Right atrium auricular region (tissue), 2 donors: ENCODE results near the gene NDC80. TPM values are rescaled to one million over a fixed set of nuclear protein-coding genes. Genes with fewer than 3 reads are reported as not detected.

Experiments
- DNase-seq: peaks from one replicate; pipeline ENCODE4 v3.0.0-alpha.2; 2019; ENCODE audit warnings: low spot score
- H3K27ac ChIP-seq, 2 donors: fragments of 200-600 bp; sonication (generic); 1 replicate in 1 of 2; 2 replicates in 1 of 2; pipeline ENCODE4 v1.5.1; 2016 to 2019
- H3K27me3 ChIP-seq, 2 donors: fragments of 200-600 bp; sonication (generic); one replicate each; pipeline versions ENCODE4 v1.5.1 to v1.6.0; 2017 to 2019
- H3K36me3 ChIP-seq: fragments of 200-600 bp; sonication (generic); one replicate; pipeline ENCODE4 v1.5.1; 2016
- H3K4me1 ChIP-seq, 2 donors: fragments of 200-600 bp; sonication (generic); one replicate each; pipeline versions ENCODE4 v1.5.1 to v1.6.0; 2017 to 2019
- H3K4me3 ChIP-seq, 2 donors: fragments of 200-600 bp; sonication (generic); 1 replicate in 1 of 2; 2 replicates in 1 of 2; pipeline ENCODE4 v1.5.1; 2017 to 2019; ENCODE audit warnings: mild to moderate bottlenecking in 1 of 2, moderate library complexity in 1 of 2
- H3K9me3 ChIP-seq, 2 donors: fragments of 200-600 bp; sonication (generic); one replicate each; pipeline ENCODE4 v1.5.1; 2019
- CTCF ChIP-seq, 2 donors: fragments of 200-600 bp; sonication (generic); IDR thresholded peaks; one replicate each; pipeline ENCODE4 v1.5.1; 2019; ENCODE audit warnings: antibody characterized with exemption in 2 of 2
- total RNA-seq, 2 donors: library from RNA; depleted of rRNA; stranded (reverse); fragments of >200 nt; gene quantifications; one replicate each; pipeline ENCODE4 v1.1.0, GENCODE V29; 2016

The NDC80 gene
- total RNA-seq, 2 donors from 2014 or later, result 0.74 TPM; not detected in 1

- no peaks in the 10 kb centered on the region for H3K9me3 ChIP-seq
Observed at GRCh38 chr18:2610549-2610948, 39.2 kb downstream of the NDC80 start.

DNA sequence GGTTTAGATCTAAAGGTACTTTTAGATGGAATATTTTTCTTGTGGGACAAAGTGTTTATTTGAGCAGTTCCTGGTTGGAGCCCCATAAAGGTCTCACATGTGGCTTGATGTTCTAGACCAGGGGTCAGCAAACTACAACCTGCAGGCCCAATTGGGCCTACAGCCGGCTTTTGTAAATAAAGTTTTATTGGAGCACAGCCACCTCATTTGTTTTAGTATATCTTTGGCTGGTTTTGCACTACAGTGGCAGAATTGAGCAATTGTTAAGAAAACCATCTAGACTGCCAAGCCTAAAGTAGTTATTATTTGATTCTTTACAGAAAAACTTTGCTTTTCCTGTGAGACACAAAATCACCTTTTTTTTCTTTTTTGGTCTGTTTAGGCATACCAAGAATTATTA is 41.6 kb downstream of the NDC80 start:
- H3K27me3 ChIP-seq, result no peaks in the 10 kb centered on the region
- TF ChIP-seq CTCF (IDR thresholded peaks at IDR 0.05), result no peak
- DNase-seq, result no peak
- no peaks in the 10 kb centered on the region for H3K4me1 ChIP-seq
- no peaks in the 10 kb centered on the region for H3K9me3 ChIP-seq
- no peak overlapping the region for H3K27ac ChIP-seq
- H3K36me3 ChIP-seq, result no peaks in the 10 kb centered on the region
- no peak overlapping the region for H3K4me3 ChIP-seq

More at GRCh38 chr18:2610549-2610948, 39.2 kb downstream of the NDC80 start:
- TF ChIP-seq CTCF (IDR thresholded peaks at IDR 0.05), result no peak
- H3K27ac ChIP-seq, result no peak overlapping the region
- H3K4me1 ChIP-seq, result no peaks in the 10 kb centered on the region
- H3K27me3 ChIP-seq, result no peaks in the 10 kb centered on the region
- H3K4me3 ChIP-seq, result no peak overlapping the region
- H3K36me3 ChIP-seq, result no peaks in the 10 kb centered on the region
- no peak for DNase-seq

DNA sequence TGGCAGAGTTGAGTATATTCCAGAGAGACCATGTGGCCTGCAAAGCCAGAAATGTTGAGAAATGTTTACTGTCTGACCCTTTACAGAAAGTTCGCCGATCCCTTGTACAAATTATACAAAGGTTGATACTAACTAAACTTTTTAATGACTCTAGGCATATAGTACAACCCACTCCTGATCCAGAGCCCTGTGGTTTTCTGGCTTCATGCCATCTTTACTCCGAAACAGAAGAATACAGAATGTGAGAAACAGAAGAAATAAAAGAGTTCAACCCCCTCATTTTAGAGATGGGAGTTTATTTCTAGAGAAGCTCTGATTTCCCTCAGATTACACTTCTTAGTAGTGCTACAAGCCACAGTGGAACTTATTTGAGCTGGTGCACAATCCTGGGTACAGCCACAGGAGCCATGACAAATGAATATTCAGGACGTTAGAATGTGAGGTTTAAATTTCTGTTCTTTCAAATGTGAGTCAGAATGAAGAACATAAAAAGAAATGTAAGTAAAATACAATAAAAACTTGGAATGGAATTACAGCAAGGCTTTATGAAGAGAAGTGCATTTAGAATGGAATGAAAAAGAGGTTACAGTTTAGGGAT is 46.1 kb downstream of the NDC80 start:
- DNase-seq, result no peak
- Histone ChIP-seq H3K9me3 (no peaks in the 10 kb centered on the region), H3K4me3 (no peak overlapping the region), H3K27me3 (no peaks in the 10 kb centered on the region), H3K4me1 (no peaks in the 10 kb centered on the region), H3K27ac (no peak overlapping the region), H3K36me3 (no peaks in the 10 kb centered on the region)
- no peak for TF ChIP-seq CTCF (IDR thresholded peaks at IDR 0.05)

GRCh38 chr18:2618009-2618408 is 46.7 kb downstream of the NDC80 start:
- H3K9me3 ChIP-seq, result no peaks in the 10 kb centered on the region
- no peak for TF ChIP-seq CTCF (IDR thresholded peaks at IDR 0.05)
- H3K27me3 ChIP-seq, result no peaks in the 10 kb centered on the region
- DNase-seq, result no peak
- no peaks in the 10 kb centered on the region for H3K4me1 ChIP-seq
- H3K36me3 ChIP-seq, result no peaks in the 10 kb centered on the region
- H3K27ac ChIP-seq, result no peak overlapping the region
- no peak overlapping the region for H3K4me3 ChIP-seq

DNA sequence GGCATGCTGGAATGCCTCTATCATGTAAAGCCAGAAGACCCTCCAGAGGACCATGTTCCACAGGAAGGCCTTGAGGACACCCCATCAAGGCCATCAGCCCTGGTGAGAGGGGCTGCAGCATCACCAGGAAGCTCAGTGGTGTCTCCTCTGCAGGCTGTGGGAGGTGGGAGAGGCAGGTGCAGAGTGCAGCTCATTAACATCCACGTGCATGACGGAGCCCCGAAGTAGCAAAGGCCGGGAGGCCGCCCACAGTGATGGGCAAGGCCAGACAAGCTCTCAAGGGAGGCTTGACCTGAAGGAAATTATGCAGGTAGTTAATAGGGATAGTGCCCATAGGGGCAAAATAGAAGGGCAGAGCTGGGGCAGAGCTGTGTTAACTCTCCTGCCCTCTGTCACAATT is 53.9 kb downstream of the NDC80 start:
- Histone ChIP-seq H3K36me3 (no peaks in the 10 kb centered on the region), H3K9me3 (no peaks in the 10 kb centered on the region), H3K27me3 (no peaks in the 10 kb centered on the region), H3K4me3 (no peak overlapping the region), H3K27ac (no peak overlapping the region), H3K4me1 (no peaks in the 10 kb centered on the region)
- TF ChIP-seq CTCF (IDR thresholded peaks at IDR 0.05), result no peak
- no peak for DNase-seq

- H3K9me3 ChIP-seq, result no peaks in the 10 kb centered on the region
Observed at GRCh38 chr18:2627821-2628276, 56.5 kb downstream of the NDC80 start.

More at GRCh38 chr18:2627821-2628276, 56.5 kb downstream of the NDC80 start:
- no peak overlapping the region for H3K27ac ChIP-seq
- no peaks in the 10 kb centered on the region for H3K27me3 ChIP-seq
- no peak for TF ChIP-seq CTCF (IDR thresholded peaks at IDR 0.05)
- no peak overlapping the region for H3K4me3 ChIP-seq
- H3K36me3 ChIP-seq, result no peaks in the 10 kb centered on the region
- DNase-seq, result no peak
- no peaks in the 10 kb centered on the region for H3K4me1 ChIP-seq
